Measurements from ENCODE around the gene MPP4. TPM values are rescaled to one million over a fixed set of nuclear protein-coding genes. Genes with fewer than 3 reads are reported as not detected.

Gene MPP4
- total and polyA plus RNA-seq, 10 of the 15 experiments (the other 5 are each of a cell fraction or from before 2014, with no cell fraction given): 0.03 to 0.14 (median 0.05) TPM; not detected in 4

GRCh38 chr2:201656102-201656501 is 42.3 kb downstream of the MPP4 start:
- CTCF ChIA-PET: no interaction called here
- intact Hi-C loops (cut with micrococcal nuclease; ENCODE audit: unreplicated experiment) (no loop called here), in situ Hi-C loops (cut with MboI) (no loop called here)
- WGBS (ENCODE audit: insufficient coverage, insufficient replicate concordance, low lambda C conversion rate, missing lambda C conversion rate): 79% methylated on average over 11 of the region's 11 CpGs
- Histone ChIP-seq H3K27ac (ENCODE audit: control insufficient read depth, insufficient read depth) (no peak overlapping the region), H3K4me1 (ENCODE audit: control insufficient read depth, insufficient read depth, low read length) (no peaks in the 10 kb centered on the region), H3K79me2 (ENCODE audit: control insufficient read depth, insufficient read depth, low read length) (no peaks in the 10 kb centered on the region), H2AFZ (ENCODE audit: control insufficient read depth, low read depth, low read length) (no peak overlapping the region), H3K36me3 (ENCODE audit: control insufficient read depth in 2 of 2, insufficient read depth in 2 of 2, low read length in 1 of 2) (no peaks in the 10 kb centered on the region), H3K4me3 (no peak overlapping the region), H4K20me1 (ENCODE audit: control insufficient read depth, insufficient read depth) (peaks cover 3% of the 10 kb centered on the region; the same call in 1 of the 2 replicates), H3K9me3 (replicated peaks; ENCODE audit: control insufficient read depth, insufficient read depth, low read length) (no peaks in the 10 kb centered on the region), H3K4me2 (ENCODE audit: control insufficient read depth, insufficient read depth) (no peak overlapping the region), H3K9ac (ENCODE audit: control insufficient read depth, insufficient read depth, low read length) (no peak overlapping the region), H3K27me3 (replicated peaks in 1 of 2; ENCODE audit: control insufficient read depth in 2 of 2, insufficient read depth in 2 of 2, low read length in 1 of 2) (no peaks in the 10 kb centered on the region; a peak in 3 of 4 replicates)
- RAD21 ChIA-PET (ENCODE audit: unreplicated experiment): no interaction called here
- DNase-seq (ENCODE audit: low read depth, low spot score) (no peak), ATAC-seq (no peak), FAIRE-seq (no peak)
- POLR2A ChIA-PET: no interaction called here
- SMC1A ChIA-PET (ENCODE audit: uncharacterized antibody, unreplicated experiment): interaction anchor here (0.7 kb wide), 1 partner anchor 103 kb away, joined by 3 read pairs; no protein-coding TSS in a partner anchor
- TF ChIP-seq CUX1 (IDR thresholded peaks at IDR 0.05; ENCODE audit: insufficient replicate concordance, low read depth, low read length) (no peak), POLR2AphosphoS2 (IDR thresholded peaks at IDR 0.05; ENCODE audit: low read depth, low read length) (no peak), STAT1 (conservative IDR thresholded peaks at IDR 0.05) (no peak), CBX3 (IDR thresholded peaks at IDR 0.05; ENCODE audit: borderline replicate concordance, low read depth) (no peak), GATAD2B (conservative IDR thresholded peaks at IDR 0.05; ENCODE audit: low read depth) (no peak), POLR2AphosphoS5 (IDR thresholded peaks at IDR 0.05; ENCODE audit: low read length) (no peak), SMARCA5 (IDR thresholded peaks at IDR 0.05) (no peak), SUPT20H (IDR thresholded peaks at IDR 0.05; ENCODE audit: borderline replicate concordance, control insufficient read depth, low read depth, low read length) (no peak), TCF7 (IDR thresholded peaks at IDR 0.05; ENCODE audit: borderline replicate concordance) (no peak)
- TF ChIP-seq, protein P1, sequence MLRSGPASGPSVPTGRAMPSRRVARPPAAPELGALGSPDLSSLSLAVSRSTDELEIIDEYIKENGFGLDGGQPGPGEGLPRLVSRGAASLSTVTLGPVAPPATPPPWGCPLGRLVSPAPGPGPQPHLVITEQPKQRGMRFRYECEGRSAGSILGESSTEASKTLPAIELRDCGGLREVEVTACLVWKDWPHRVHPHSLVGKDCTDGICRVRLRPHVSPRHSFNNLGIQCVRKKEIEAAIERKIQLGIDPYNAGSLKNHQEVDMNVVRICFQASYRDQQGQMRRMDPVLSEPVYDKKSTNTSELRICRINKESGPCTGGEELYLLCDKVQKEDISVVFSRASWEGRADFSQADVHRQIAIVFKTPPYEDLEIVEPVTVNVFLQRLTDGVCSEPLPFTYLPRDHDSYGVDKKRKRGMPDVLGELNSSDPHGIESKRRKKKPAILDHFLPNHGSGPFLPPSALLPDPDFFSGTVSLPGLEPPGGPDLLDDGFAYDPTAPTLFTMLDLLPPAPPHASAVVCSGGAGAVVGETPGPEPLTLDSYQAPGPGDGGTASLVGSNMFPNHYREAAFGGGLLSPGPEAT (IDR thresholded peaks at IDR 0.05; ENCODE audit: low read depth): no peak
- no TSS peak for BruUV-seq (replicated peaks)
